ENCODE measurements around the gene ATP12A.

- TF ChIP-seq CTCF (IDR thresholded peaks at IDR 0.05) (no peak), POLR2A (IDR thresholded peaks at IDR 0.05) (no peak)
These were observed 65.3 kb downstream of the ATP12A start for GRCh38 chr13:24745516-24745860.
